Chondrocyte (in vitro differentiated cells): ENCODE data around the gene PYY. TPM values are rescaled to one million over a fixed set of nuclear protein-coding genes. Genes with fewer than 3 reads are reported as not detected.

Source experiments
- DNase-seq: peaks from one replicate; pipeline ENCODE4 v3.0.0; 2021; ENCODE audit warnings: mixed read lengths, low spot score
- H3K27ac Mint-ChIP-seq: one replicate; pipeline ENCODE4 v1.8.0; 2021; ENCODE audit warnings: mild to moderate bottlenecking, moderate library complexity, mixed read lengths; ENCODE audit not compliant: unreplicated experiment
- H3K27me3 Mint-ChIP-seq: 2 replicates; pipeline ENCODE4 v1.8.0; 2021; ENCODE audit warnings: low read depth, mixed read lengths
- H3K36me3 Mint-ChIP-seq: 2 replicates; pipeline ENCODE4 v1.8.0; 2021; ENCODE audit warnings: low read depth, mixed read lengths
- H3K4me1 Mint-ChIP-seq: 2 replicates; pipeline ENCODE4 v1.8.0; 2021; ENCODE audit warnings: low read depth, mild to moderate bottlenecking, mixed read lengths
- H3K4me3 Mint-ChIP-seq: one replicate; pipeline ENCODE4 v1.8.0; 2021; ENCODE audit warnings: mild to moderate bottlenecking, moderate library complexity, mixed read lengths; ENCODE audit not compliant: unreplicated experiment
- H3K9me3 Mint-ChIP-seq: 2 replicates; pipeline ENCODE4 v1.8.0; 2021; ENCODE audit warnings: low read depth, mixed read lengths
- CTCF ChIP-seq: fragments of 200-600 bp; sonication (generic); IDR thresholded peaks from 2 replicates; pipeline ENCODE4 v1.5.0; 2021; ENCODE audit warnings: antibody characterized with exemption, mild to moderate bottlenecking, moderate library complexity
- long read RNA-seq: library from polyadenylated mRNA; stranded (forward); transcript quantifications from one replicate; pipeline ENCODE4 v2.0.0, GENCODE V29; 2021
- total RNA-seq: library from RNA; stranded (reverse); gene quantifications from 3 replicates; pipeline ENCODE4 v1.2.1, GENCODE V29; 2021

The PYY gene
- total RNA-seq = not detected in 3 replicates
- long read RNA-seq, partial matches to known transcripts = 0 of 1 reads
- long read RNA-seq, other reads (novel, unspliced or antisense) = 1 of 1 reads

GRCh38 chr17:43953746-43954145 is at the start of gene PYY:
PYY (minus strand) TSS chr17:43953940; CDS start chr17:43953483, 457 bp downstream.
- Mint-ChIP-seq H3K9me3 (no peaks in the 10 kb centered on the region), H3K27me3 (peaks cover 49% of the 10 kb centered on the region), H3K36me3 (peaks cover 1% of the 10 kb centered on the region), H3K4me1 (peaks cover 8% of the 10 kb centered on the region), H3K27ac (no peak within 1 kb of the TSS), H3K4me3 (no peak within 1 kb of the TSS)
- TF ChIP-seq CTCF = no peak
- DNase-seq = no peak

GRCh38 chr17:44002141-44002848 is 48.6 kb upstream of the PYY start:
- Mint-ChIP-seq H3K9me3 (no peaks in the 10 kb centered on the region), H3K4me3 (no peak overlapping the region), H3K36me3 (no peaks in the 10 kb centered on the region), H3K27ac (peak overlapping the region; percentile 63), H3K4me1 (peaks cover 12% of the 10 kb centered on the region), H3K27me3 (peaks cover 6% of the 10 kb centered on the region)
- no peak for TF ChIP-seq CTCF
- DNase-seq = no peak

GRCh38 chr17:44001461-44001920 is 47.8 kb upstream of the PYY start:
- Mint-ChIP-seq H3K4me3 (no peak overlapping the region), H3K27me3 (peaks cover 6% of the 10 kb centered on the region)

GRCh38 chr17:44000871-44001460 is 47.2 kb upstream of the PYY start:
- Mint-ChIP-seq H3K27me3 (peaks cover 2% of the 10 kb centered on the region), H3K4me3 (no peak overlapping the region), H3K36me3 (no peaks in the 10 kb centered on the region), H3K27ac (no peak overlapping the region), H3K9me3 (no peaks in the 10 kb centered on the region), H3K4me1 (peaks cover 1% of the 10 kb centered on the region)
- DNase-seq = no peak
- TF ChIP-seq CTCF = no peak

More at GRCh38 chr17:44001461-44001920, 47.8 kb upstream of the PYY start:
- DNase-seq = no peak
- Mint-ChIP-seq H3K9me3 (no peaks in the 10 kb centered on the region), H3K27ac (no peak overlapping the region), H3K4me1 (peaks cover 7% of the 10 kb centered on the region), H3K36me3 (no peaks in the 10 kb centered on the region)
- no peak for TF ChIP-seq CTCF

GRCh38 chr17:44000141-44000860 is 46.6 kb upstream of the PYY start:
- no peaks in the 10 kb centered on the region for H3K4me1 Mint-ChIP-seq
- no peak for TF ChIP-seq CTCF
- peak; percentile 25 for DNase-seq

More at GRCh38 chr17:44000141-44000860, 46.6 kb upstream of the PYY start:
- Mint-ChIP-seq H3K9me3 (no peaks in the 10 kb centered on the region), H3K27ac (no peak overlapping the region), H3K4me3 (no peak overlapping the region), H3K36me3 (no peaks in the 10 kb centered on the region), H3K27me3 (peaks cover 2% of the 10 kb centered on the region)
